ENCODE results near the gene ABLIM2.

- no peak for TF ChIP-seq CTCF (IDR thresholded peaks at IDR 0.05 in 2 of 3, conservative IDR thresholded peaks at IDR 0.05 in 1 of 3; ENCODE audit: borderline replicate concordance in 1 of 3, insufficient read depth in 1 of 3, low read depth in 2 of 3, low read length in 2 of 3)
- TF ChIP-seq ELF1 (IDR thresholded peaks at IDR 0.05; ENCODE audit: borderline replicate concordance, low read depth), result no peak
- TF ChIP-seq SRF (IDR thresholded peaks at IDR 0.05; ENCODE audit: low read depth), result no peak
- TF ChIP-seq RAD21 (IDR thresholded peaks at IDR 0.05; ENCODE audit: low read depth), result no peak
- TF ChIP-seq POLR2A (IDR thresholded peaks at IDR 0.05; ENCODE audit: borderline replicate concordance, extremely low read depth, insufficient read depth, insufficient read length), result no peak
- TF ChIP-seq REST (IDR thresholded peaks at IDR 0.05; ENCODE audit: low read depth), result no peak
- no peak for TF ChIP-seq ZNF274 (IDR thresholded peaks at IDR 0.05; ENCODE audit: low read depth, low read length)
- no peak for TF ChIP-seq SP1 (IDR thresholded peaks at IDR 0.05; ENCODE audit: low read depth)
- TF ChIP-seq, protein P1, sequence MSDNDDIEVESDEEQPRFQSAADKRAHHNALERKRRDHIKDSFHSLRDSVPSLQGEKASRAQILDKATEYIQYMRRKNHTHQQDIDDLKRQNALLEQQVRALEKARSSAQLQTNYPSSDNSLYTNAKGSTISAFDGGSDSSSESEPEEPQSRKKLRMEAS (IDR thresholded peaks at IDR 0.05), result no peak
- no peak for TF ChIP-seq POLR2AphosphoS5 (IDR thresholded peaks at IDR 0.05; ENCODE audit: low read depth, low read length)
These were observed 5.0 kb upstream of the ABLIM2 start for GRCh38 chr4:8163436-8164193.
